Measurements from ENCODE around the gene DDX25.
"Not testable (repeated sequence)": the region's sequence is repeated elsewhere in the genome, so short reads cannot be mapped to it uniquely, and the experiment has no call there.

Gene DDX25

DNA sequence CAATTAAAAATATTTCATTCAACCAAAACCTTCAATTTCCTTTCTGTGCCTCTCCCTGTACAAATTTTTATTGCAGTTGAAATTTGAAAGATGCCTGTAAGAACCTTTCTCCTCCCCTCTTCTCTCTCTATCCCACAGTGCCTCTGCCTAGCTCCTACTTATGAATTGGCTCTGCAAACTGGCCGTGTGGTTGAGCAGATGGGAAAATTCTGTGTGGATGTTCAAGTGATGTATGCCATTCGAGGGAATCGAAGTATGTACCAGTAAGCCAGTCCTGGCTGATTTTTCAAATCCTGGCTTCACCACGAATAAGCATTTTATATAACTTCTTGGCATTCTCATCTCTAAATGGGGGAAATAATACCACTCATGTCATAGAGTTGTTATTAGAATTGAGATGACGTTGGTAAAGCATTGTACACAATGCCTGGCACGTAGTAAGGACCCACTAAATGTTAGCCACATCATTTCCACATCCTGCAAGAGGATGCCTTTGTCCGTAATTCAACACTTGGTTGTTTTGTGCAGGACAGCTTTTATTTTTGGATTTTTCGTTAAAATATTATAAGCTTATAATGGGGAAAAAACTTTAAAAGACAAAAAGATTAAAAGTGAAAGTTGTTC is 6.0 kb downstream of the DDX25 start:
- no peak overlapping the region for H3K4me3 ChIP-seq (replicated peaks; ENCODE audit: low read depth, low read length)
- no peak for DNase-seq (ENCODE audit: extremely low read depth, low read depth)
- TF ChIP-seq CTCF (IDR thresholded peaks at IDR 0.05; ENCODE audit: low read depth, low read length, missing control alignments), result no peak

DNA sequence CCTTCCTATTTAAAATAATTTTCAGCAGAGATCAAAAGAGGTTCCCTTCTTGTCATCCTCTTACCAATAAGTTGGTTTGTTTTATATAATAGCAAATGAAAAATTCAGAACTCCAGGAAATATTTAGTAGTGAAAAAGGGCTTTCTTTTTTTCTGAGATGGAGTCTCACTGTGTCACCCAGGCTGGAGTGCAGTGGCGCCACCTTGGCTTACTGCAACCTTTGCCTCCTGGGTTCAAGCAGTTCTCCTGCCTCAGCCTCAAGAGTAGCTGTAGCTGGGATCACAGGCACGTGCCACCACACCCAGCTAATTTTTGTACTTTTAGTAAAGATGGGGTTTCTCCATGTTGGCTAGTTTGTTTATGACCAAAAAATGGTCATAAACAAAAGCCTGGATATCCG is 10.3 kb downstream of the DDX25 start:
- H3K4me3 ChIP-seq (replicated peaks; ENCODE audit: low read depth, low read length), result not testable (repeated sequence)

DNA sequence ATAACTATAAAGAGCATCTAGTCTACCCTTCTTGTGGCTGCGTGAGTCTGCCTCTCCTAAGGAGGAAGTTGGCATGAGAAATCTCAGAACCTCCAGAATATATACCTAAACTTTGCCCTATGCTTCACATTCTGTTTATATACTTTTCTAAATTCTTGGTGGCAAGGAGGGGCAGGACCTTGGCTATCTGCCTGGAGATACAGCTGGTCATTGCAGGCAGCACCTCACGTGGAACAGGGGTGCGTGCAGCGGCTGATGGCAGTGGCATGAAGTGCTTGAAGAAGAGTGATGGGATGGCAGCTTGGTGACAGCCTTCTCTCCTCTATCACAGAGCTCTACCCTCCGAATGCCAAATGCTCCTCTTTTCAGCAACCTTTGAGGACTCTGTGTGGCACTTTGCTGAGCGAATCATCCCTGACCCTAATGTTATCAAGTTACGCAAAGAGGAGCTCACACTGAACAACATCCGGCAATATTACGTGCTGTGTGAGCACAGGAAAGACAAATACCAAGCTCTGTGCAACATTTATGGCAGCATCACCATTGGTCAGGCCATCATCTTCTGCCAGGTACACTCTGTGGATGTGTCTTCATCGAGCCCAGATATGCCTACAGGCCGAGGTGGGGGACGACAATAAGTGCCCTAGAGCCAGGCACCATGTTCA is 12.5 kb downstream of the DDX25 start:
- H3K4me3 ChIP-seq (replicated peaks; ENCODE audit: low read depth, low read length), result no peak overlapping the region
- no peak for TF ChIP-seq CTCF (IDR thresholded peaks at IDR 0.05; ENCODE audit: low read depth, low read length, missing control alignments)
- DNase-seq (ENCODE audit: extremely low read depth, low read depth), result no peak

More for the DNA sequence above, 10.3 kb downstream of the DDX25 start:
- not testable (repeated sequence) for DNase-seq (ENCODE audit: extremely low read depth, low read depth)

DNA sequence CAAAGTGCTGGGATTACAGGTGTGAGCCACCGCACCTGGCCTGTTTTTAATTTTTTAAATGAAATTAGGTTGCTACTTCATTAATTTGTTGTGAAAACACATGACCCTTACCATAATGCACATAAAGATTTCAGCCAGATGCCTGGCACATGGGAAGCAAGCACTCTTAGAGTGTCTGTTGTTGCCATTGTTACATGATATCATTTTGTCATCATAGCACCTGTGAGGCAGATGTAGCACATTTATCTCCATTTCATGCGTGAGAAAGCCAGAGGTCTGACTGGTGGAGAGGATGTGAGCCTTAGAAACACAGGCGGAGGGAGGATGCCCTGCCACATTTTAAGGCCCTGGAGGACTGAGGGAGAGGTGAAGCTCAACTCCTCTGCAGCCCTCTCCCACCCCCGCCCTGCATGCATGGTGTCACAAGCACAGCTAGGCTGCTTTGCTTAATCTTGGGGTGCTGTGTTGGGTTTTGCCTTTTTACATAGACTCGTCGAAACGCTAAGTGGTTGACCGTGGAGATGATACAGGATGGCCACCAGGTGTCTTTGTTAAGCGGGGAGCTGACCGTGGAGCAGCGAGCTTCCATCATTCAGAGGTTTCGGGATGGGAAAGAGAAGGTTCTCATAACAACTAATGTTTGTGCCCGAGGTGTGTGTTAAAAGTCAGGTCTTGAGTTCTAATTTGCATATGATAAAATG is 14.0 kb downstream of the DDX25 start:
- DNase-seq (ENCODE audit: extremely low read depth, low read depth), result peak; percentile 82

GRCh38 chr11:125921042-125921441 is 16.7 kb downstream of the DDX25 start:
- DNase-seq (ENCODE audit: extremely low read depth, low read depth), result no peak
- H3K4me3 ChIP-seq (replicated peaks; ENCODE audit: low read depth, low read length), result no peak overlapping the region
- no peak for TF ChIP-seq CTCF (IDR thresholded peaks at IDR 0.05; ENCODE audit: low read depth, low read length, missing control alignments)

More for the DNA sequence above, 14.0 kb downstream of the DDX25 start:
- TF ChIP-seq CTCF (IDR thresholded peaks at IDR 0.05; ENCODE audit: low read depth, low read length, missing control alignments), result peak; percentile 22
- H3K4me3 ChIP-seq (replicated peaks; ENCODE audit: low read depth, low read length), result no peak overlapping the region

DNA sequence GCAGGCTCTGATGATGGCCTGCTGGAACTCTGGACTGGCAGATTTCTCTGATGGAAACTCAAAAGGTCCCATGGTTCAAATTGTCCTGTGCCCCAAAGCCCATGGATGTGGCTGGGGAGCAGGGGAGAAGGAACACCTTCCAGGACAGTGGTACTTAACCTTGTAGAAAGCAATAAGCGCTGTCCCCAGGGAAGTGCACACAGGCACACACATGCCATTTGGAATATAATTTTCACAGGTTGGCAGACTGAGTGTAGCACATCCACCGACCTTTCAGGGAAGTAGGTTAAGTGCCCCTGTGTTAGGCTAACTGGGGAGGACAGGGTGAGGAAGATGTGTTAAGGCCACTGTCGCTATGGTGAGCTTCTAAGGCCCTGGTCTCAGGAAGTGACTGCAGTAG is 17.8 kb downstream of the DDX25 start:
- no peak for DNase-seq (ENCODE audit: extremely low read depth, low read depth)
- no peak for TF ChIP-seq CTCF (IDR thresholded peaks at IDR 0.05; ENCODE audit: low read depth, low read length, missing control alignments)
- H3K4me3 ChIP-seq (replicated peaks; ENCODE audit: low read depth, low read length), result no peak overlapping the region

GRCh38 chr11:125923012-125923579 is 18.8 kb downstream of the DDX25 start:
- TF ChIP-seq CTCF (IDR thresholded peaks at IDR 0.05; ENCODE audit: low read depth, low read length, missing control alignments), result peak; percentile 88
- no peak overlapping the region for H3K4me3 ChIP-seq (replicated peaks; ENCODE audit: low read depth, low read length)
- DNase-seq (ENCODE audit: extremely low read depth, low read depth), result peak; percentile 36

All from HFF-Myc (cell line).